PC-9 (cell line): ENCODE data around the gene ANO2.

Experiments used
- EZH2 ChIP-seq: fragments of 200-600 bp; sonication (generic); IDR thresholded peaks from 2 replicates; pipeline ENCODE4 v1.8.0; 2017; ENCODE audit warnings: antibody characterized with exemption, low read depth
- TF ChIP-seq, protein P1 (sequence below): fragments of 200-600 bp; sonication (generic); conservative IDR thresholded peaks from 2 replicates; pipeline ENCODE4 v1.6.1; 2017; ENCODE audit warnings: mixed run types, antibody characterized with exemption, mild to moderate bottlenecking, moderate library complexity

GRCh38 chr12:5776091-5776490 is 169.0 kb downstream of the ANO2 start:
- TF ChIP-seq, protein P1, sequence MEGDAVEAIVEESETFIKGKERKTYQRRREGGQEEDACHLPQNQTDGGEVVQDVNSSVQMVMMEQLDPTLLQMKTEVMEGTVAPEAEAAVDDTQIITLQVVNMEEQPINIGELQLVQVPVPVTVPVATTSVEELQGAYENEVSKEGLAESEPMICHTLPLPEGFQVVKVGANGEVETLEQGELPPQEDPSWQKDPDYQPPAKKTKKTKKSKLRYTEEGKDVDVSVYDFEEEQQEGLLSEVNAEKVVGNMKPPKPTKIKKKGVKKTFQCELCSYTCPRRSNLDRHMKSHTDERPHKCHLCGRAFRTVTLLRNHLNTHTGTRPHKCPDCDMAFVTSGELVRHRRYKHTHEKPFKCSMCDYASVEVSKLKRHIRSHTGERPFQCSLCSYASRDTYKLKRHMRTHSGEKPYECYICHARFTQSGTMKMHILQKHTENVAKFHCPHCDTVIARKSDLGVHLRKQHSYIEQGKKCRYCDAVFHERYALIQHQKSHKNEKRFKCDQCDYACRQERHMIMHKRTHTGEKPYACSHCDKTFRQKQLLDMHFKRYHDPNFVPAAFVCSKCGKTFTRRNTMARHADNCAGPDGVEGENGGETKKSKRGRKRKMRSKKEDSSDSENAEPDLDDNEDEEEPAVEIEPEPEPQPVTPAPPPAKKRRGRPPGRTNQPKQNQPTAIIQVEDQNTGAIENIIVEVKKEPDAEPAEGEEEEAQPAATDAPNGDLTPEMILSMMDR, result no peak
- no peak for TF ChIP-seq EZH2
